HL-60/S4 (cell line): Measurements from ENCODE around the gene TEDC1.

Experiments used
- in situ Hi-C: fragments of 300-500 bp; cut with MboI; formaldehyde crosslinking; loops from 2 replicates; pipeline ENCODE4 v1.14.3; 2022; ENCODE audit warnings: low sequenced_read_pairs

Gene TEDC1

GRCh38 chr14:105508601-105509000 lies 17.6 kb downstream of the TEDC1 start:
- in situ Hi-C loops = no loop called here

GRCh38 chr14:105517096-105517495 lies 26.1 kb downstream of the TEDC1 start:
- in situ Hi-C loops = no loop called here

GRCh38 chr14:105519946-105520698 lies 29.1 kb downstream of the TEDC1 start:
- in situ Hi-C loops = no loop called here

GRCh38 chr14:105525326-105525725 lies 34.3 kb downstream of the TEDC1 start:
- in situ Hi-C loops = no loop called here

- in situ Hi-C loops = no loop called here
Measured at GRCh38 chr14:105525861-105526775, 35.1 kb downstream of the TEDC1 start, which contains the start of gene TMEM121. TMEM121 (plus strand) TSS chr14:105526583; CDS start chr14:105528835, 2,252 bp downstream.

GRCh38 chr14:105526776-105527380 lies 35.8 kb downstream of the TEDC1 start:
- in situ Hi-C loops = no loop called here

- in situ Hi-C loops = no loop called here
Measured at GRCh38 chr14:105527381-105527825, 36.4 kb downstream of the TEDC1 start.

- in situ Hi-C loops = no loop called here
Measured at GRCh38 chr14:105527826-105528585, 37.0 kb downstream of the TEDC1 start.

GRCh38 chr14:105528586-105529318 lies 37.7 kb downstream of the TEDC1 start:
- in situ Hi-C loops = no loop called here

GRCh38 chr14:105529319-105529568 lies 38.2 kb downstream of the TEDC1 start:
- in situ Hi-C loops = no loop called here

- in situ Hi-C loops = no loop called here
Measured at GRCh38 chr14:105529569-105530284, 38.7 kb downstream of the TEDC1 start.

GRCh38 chr14:105530285-105531087 lies 39.4 kb downstream of the TEDC1 start:
- in situ Hi-C loops = no loop called here

GRCh38 chr14:105531088-105531893 lies 40.2 kb downstream of the TEDC1 start:
- in situ Hi-C loops = no loop called here

GRCh38 chr14:105531894-105532623 lies 41.0 kb downstream of the TEDC1 start:
- in situ Hi-C loops = no loop called here

- in situ Hi-C loops = no loop called here
Measured at GRCh38 chr14:105532735-105533141, 41.7 kb downstream of the TEDC1 start.

GRCh38 chr14:105533391-105533790 lies 42.3 kb downstream of the TEDC1 start:
- in situ Hi-C loops = no loop called here

- in situ Hi-C loops = no loop called here
Measured at GRCh38 chr14:105533811-105534498, 42.9 kb downstream of the TEDC1 start.
